WTC11 (cell line): ENCODE data around the gene NPLOC4. TPM values are rescaled to one million over a fixed set of nuclear protein-coding genes. Genes with fewer than 3 reads are reported as not detected.

ENCODE experiments used
- ARID4B ChIP-seq: sonication (generic); formaldehyde crosslinking; IDR thresholded peaks from 2 replicates; pipeline ENCODE4 v1.8.0; 2023; ENCODE audit warnings: missing genetic modification reagents, mild to moderate bottlenecking, borderline replicate concordance
- CBFB ChIP-seq: sonication (generic); formaldehyde crosslinking; IDR thresholded peaks from 2 replicates; pipeline ENCODE4 v1.8.1; 2022; ENCODE audit warnings: mild to moderate bottlenecking, low read depth, missing genetic modification reagents
- CDX4 ChIP-seq: fragments of 250-450 bp; sonication (Bioruptor Pico); IDR thresholded peaks from 2 replicates; pipeline ENCODE4 v1.9.0; 2021; ENCODE audit warnings: moderate library complexity, mild to moderate bottlenecking, inconsistent platforms, borderline replicate concordance
- E2F4 ChIP-seq: sonication (generic); formaldehyde crosslinking; IDR thresholded peaks from 2 replicates; pipeline ENCODE4 v1.8.1; 2022; ENCODE audit warnings: low read depth, mild to moderate bottlenecking, moderate library complexity, missing genetic modification reagents, borderline replicate concordance
- ELF4 ChIP-seq: sonication (generic); formaldehyde crosslinking; IDR thresholded peaks from 2 replicates; pipeline ENCODE4 v1.8.1; 2022; ENCODE audit warnings: low read depth, mild to moderate bottlenecking, moderate library complexity, missing genetic modification reagents
- EMX1 ChIP-seq: fragments of 250-450 bp; sonication (Bioruptor Pico); IDR thresholded peaks from 2 replicates; pipeline ENCODE4 v1.8.0; 2021; ENCODE audit warnings: mild to moderate bottlenecking
- ESRRA ChIP-seq: sonication (generic); formaldehyde crosslinking; IDR thresholded peaks from 2 replicates; pipeline ENCODE4 v1.8.1; 2022; ENCODE audit warnings: mild to moderate bottlenecking, missing genetic modification reagents, borderline replicate concordance
- FOXK1 ChIP-seq: sonication (generic); formaldehyde crosslinking; IDR thresholded peaks from 2 replicates; pipeline ENCODE4 v1.8.0; 2022; ENCODE audit warnings: mild to moderate bottlenecking, moderate library complexity, missing genetic modification reagents
- FOXP1 ChIP-seq: sonication (generic); formaldehyde crosslinking; IDR thresholded peaks from 2 replicates; pipeline ENCODE4 v1.8.0; 2022; ENCODE audit warnings: missing genetic modification reagents, mild to moderate bottlenecking, moderate library complexity, borderline replicate concordance
- IRF1 ChIP-seq: sonication (generic); formaldehyde crosslinking; IDR thresholded peaks from 2 replicates; pipeline ENCODE4 v1.8.0; 2023; ENCODE audit warnings: missing genetic modification reagents
- SMAD3 ChIP-seq: sonication (generic); formaldehyde crosslinking; IDR thresholded peaks from 2 replicates; pipeline ENCODE4 v1.8.0; 2022; ENCODE audit warnings: missing genetic modification reagents, mild to moderate bottlenecking, borderline replicate concordance
- TP53 ChIP-seq: sonication (generic); formaldehyde crosslinking; IDR thresholded peaks from 2 replicates; pipeline ENCODE4 v1.8.1; 2023; ENCODE audit warnings: mild to moderate bottlenecking, missing genetic modification reagents
- ZNF281 ChIP-seq: sonication (generic); formaldehyde crosslinking; IDR thresholded peaks from 2 replicates; pipeline ENCODE4 v1.8.0; 2023; ENCODE audit warnings: mild to moderate bottlenecking, missing genetic modification reagents
- ZNF396 ChIP-seq: fragments of 250-450 bp; sonication (Bioruptor Pico); IDR thresholded peaks from 2 replicates; pipeline ENCODE4 v1.8.0; 2021; ENCODE audit warnings: mild to moderate bottlenecking, moderate library complexity, borderline replicate concordance
- ZNF416 ChIP-seq: fragments of 250-450 bp; sonication (Bioruptor Pico); IDR thresholded peaks from 2 replicates; pipeline ENCODE4 v1.9.0; 2021; ENCODE audit warnings: mild to moderate bottlenecking, inconsistent platforms
- ZNF532 ChIP-seq: fragments of 250-450 bp; sonication (Bioruptor Pico); IDR thresholded peaks from 2 replicates; pipeline ENCODE4 v1.9.0; 2021; ENCODE audit warnings: mild to moderate bottlenecking, borderline replicate concordance
- total RNA-seq: library from RNA; stranded (reverse); gene quantifications from 3 replicates; pipeline ENCODE4 v1.2.3, GENCODE V29; 2021

The NPLOC4 gene
- total RNA-seq, 1 experiment from 2014 or later, result 83.5 TPM

- TF ChIP-seq E2F4 (CRISPR knock-in tag) (no peak), ZNF281 (no peak), ARID4B (CRISPR knock-in tag) (peak; percentile 82), FOXK1 (CRISPR knock-in tag) (no peak), CDX4 (0 out of 2 replicates have a peak, but pooled peaks have one; percentile 22), TP53 (CRISPR knock-in tag) (no peak), ZNF396 (CRISPR knock-in tag) (no peak), ELF4 (CRISPR knock-in tag) (no peak), EMX1 (peak; percentile 90), CBFB (CRISPR knock-in tag) (no peak), IRF1 (no peak), SMAD3 (no peak), ESRRA (CRISPR knock-in tag) (no peak; the same call in 1 of the 2 replicates), FOXP1 (peak; percentile 73; the same call in 1 of the 2 replicates), ZNF532 (CRISPR knock-in tag) (peak; percentile 57; the same call in 1 of the 2 replicates), ZNF416 (peak; percentile 88; the same call in 1 of the 2 replicates)
- TF ChIP-seq, all 79 proteins: peak for 19
These were observed 124.9 kb downstream of the NPLOC4 start (continued) for GRCh38 chr17:81511804-81512561.
